LHCN-M2 (cell line): ENCODE measurements around the gene YRDC. TPM values are rescaled to one million over a fixed set of nuclear protein-coding genes. Genes with fewer than 3 reads are reported as not detected.

Experiments
- DNase-seq: peaks from one replicate; pipeline ENCODE4 v3.0.0-alpha.2; 2012; ENCODE audit warnings: low read depth
- total RNA-seq: library from RNA; depleted of rRNA; stranded (reverse); fragments of >200 nt; gene quantifications from 2 replicates; pipeline ENCODE4 v1.2.3, GENCODE V29; 2014

YRDC gene
- total RNA-seq, 1 experiment from 2014 or later = 24.1 TPM

GRCh38 chr1:37822906-37823815 lies 15.2 kb upstream of the YRDC start:
- DNase-seq = no peak

GRCh38 chr1:37821481-37821880 lies 13.5 kb upstream of the YRDC start:
- DNase-seq = no peak

- DNase-seq = peak; percentile 11
Measured at GRCh38 chr1:37817481-37817880, 9.5 kb upstream of the YRDC start.

GRCh38 chr1:37814252-37814651 lies 6.2 kb upstream of the YRDC start:
- no peak for DNase-seq

GRCh38 chr1:37813529-37814145 lies 5.6 kb upstream of the YRDC start:
- DNase-seq = no peak

- DNase-seq = peak; percentile 76
Measured at GRCh38 chr1:37811027-37811655, 3.1 kb upstream of the YRDC start.

- DNase-seq = peak; percentile 13
Measured at GRCh38 chr1:37809942-37810341, 1.9 kb upstream of the YRDC start.

GRCh38 chr1:37808369-37809319 lies 636 bp upstream of the YRDC start:
- peak; percentile 81 for DNase-seq

- peak; percentile 45 for DNase-seq
Measured at GRCh38 chr1:37807220-37807554, 821 bp downstream of the YRDC start.

GRCh38 chr1:37802439-37802838 lies 5.6 kb downstream of the YRDC start:
- no peak for DNase-seq

- peak; percentile 80 for DNase-seq
Measured at GRCh38 chr1:37797750-37798345, 10.2 kb downstream of the YRDC start.

- peak; percentile 14 for DNase-seq
Measured at GRCh38 chr1:37795340-37796125, 12.5 kb downstream of the YRDC start.

- DNase-seq = no peak
Measured at GRCh38 chr1:37794372-37795339, 13.4 kb downstream of the YRDC start.

GRCh38 chr1:37793773-37794371 lies 14.1 kb downstream of the YRDC start, which contains the start of gene MANEAL:
Gene MANEAL, plus strand, starts transcription at chr1:37793847. Its CDS starts 336 bp downstream, at chr1:37794183.
- DNase-seq = peak; percentile 37

GRCh38 chr1:37792943-37793686 lies 14.9 kb downstream of the YRDC start:
- no peak for DNase-seq

GRCh38 chr1:37782491-37782890 lies 25.5 kb downstream of the YRDC start:
- no peak for DNase-seq

GRCh38 chr1:37778654-37779053 lies 29.4 kb downstream of the YRDC start:
- no peak for DNase-seq
